OCI-LY1 (cell line): ENCODE measurements around the gene MFF.
"Not testable (repeated sequence)": the region's sequence is repeated elsewhere in the genome, so short reads cannot be mapped to it uniquely, and the experiment has no call there.

ENCODE experiments used
- CTCF ChIP-seq: fragments of 200-600 bp; sonication (generic), shearing (Covaris generic); IDR thresholded peaks from 2 replicates; pipeline ENCODE4 v1.5.1; 2017; ENCODE audit warnings: mild to moderate bottlenecking, antibody characterized with exemption, low read length, moderate library complexity, mixed read lengths
- EZH2 ChIP-seq: fragments of 200-600 bp; sonication (generic), shearing (Covaris generic); IDR thresholded peaks from 2 replicates; pipeline ENCODE4 v1.8.0; 2017; ENCODE audit warnings: borderline replicate concordance, mixed run types, mild to moderate bottlenecking, antibody characterized with exemption, low read length, moderate library complexity, mixed read lengths

- TF ChIP-seq CTCF, EZH2: not testable (repeated sequence)
Measured at GRCh38 chr2:227382241-227382835, 57.3 kb downstream of the MFF start.
